CD4-positive, CD25-positive, alpha-beta regulatory T cell (primary cell): ENCODE results near the gene ZNF701. TPM values are rescaled to one million over a fixed set of nuclear protein-coding genes. Genes with fewer than 3 reads are reported as not detected.
"Not testable (repeated sequence)": the region's sequence is repeated elsewhere in the genome, so short reads cannot be mapped to it uniquely, and the experiment has no call there.

Source experiments
- ATAC-seq, 2 donors: fragments of 150-1000 bp; cut with Tn5 transposase; one replicate each; pipeline ENCODE4 v1.10.0; 2021; ENCODE audit warnings: low read depth in 2 of 2, moderate number of reproducible peaks in 2 of 2, moderate library complexity in 1 of 2
- DNase-seq, 3 donors: peaks; one replicate each; pipeline versions ENCODE4 v3.0.0 to v3.0.0-alpha.2; 2012 to 2022; ENCODE audit warnings: mixed read lengths in 1 of 3
- H3K27ac ChIP-seq: one replicate; pipeline ENCODE4 v1.7.0; 2013; ENCODE audit warnings: mild to moderate bottlenecking, low read length; ENCODE audit not compliant: insufficient read depth, poor library complexity, severe bottlenecking
- H3K27me3 ChIP-seq: one replicate; pipeline ENCODE4 v1.7.0; 2013; ENCODE audit warnings: low read length; ENCODE audit not compliant: control insufficient read depth, insufficient read depth
- H3K36me3 ChIP-seq: one replicate; pipeline ENCODE4 v1.7.0; 2013; ENCODE audit warnings: mild to moderate bottlenecking, low read length, moderate library complexity; ENCODE audit not compliant: control insufficient read depth, insufficient read depth
- H3K4me1 ChIP-seq: 2 replicates; pipeline ENCODE4 v1.7.0; 2013; ENCODE audit warnings: mild to moderate bottlenecking, low read length; ENCODE audit not compliant: insufficient read depth, control insufficient read depth, poor library complexity, severe bottlenecking
- H3K4me3 ChIP-seq: one replicate; pipeline ENCODE4 v1.7.0; 2013; ENCODE audit warnings: low read depth, mild to moderate bottlenecking, low read length, moderate library complexity
- H3K9me3 ChIP-seq, 2 experiments: 1 replicate in 1 of 2; 2 replicates in 1 of 2; pipeline ENCODE4 v1.7.0; 2013; ENCODE audit warnings: low read length in 2 of 2, mild to moderate bottlenecking in 1 of 2, moderate library complexity in 1 of 2; ENCODE audit not compliant: control insufficient read depth in 2 of 2
- H3K27ac Mint-ChIP-seq, 3 donors: one replicate each; pipeline ENCODE4 v1.8.0; 2020 to 2022; ENCODE audit warnings: mild to moderate bottlenecking in 3 of 3, mixed read lengths in 3 of 3, moderate library complexity in 2 of 3
- H3K27me3 Mint-ChIP-seq: one replicate; pipeline ENCODE4 v1.8.0; 2022; ENCODE audit warnings: mild to moderate bottlenecking, mixed read lengths
- H3K36me3 Mint-ChIP-seq: one replicate; pipeline ENCODE4 v1.8.0; 2020; ENCODE audit warnings: mixed read lengths
- H3K4me1 Mint-ChIP-seq, 4 donors: one replicate each; pipeline ENCODE4 v1.8.0; 2020 to 2022; ENCODE audit warnings: mixed read lengths in 4 of 4, mild to moderate bottlenecking in 1 of 4
- H3K4me3 Mint-ChIP-seq, 4 donors: one replicate each; pipeline ENCODE4 v1.8.0; 2020 to 2022; ENCODE audit warnings: mild to moderate bottlenecking in 4 of 4, mixed read lengths in 4 of 4, moderate library complexity in 3 of 4
- H3K9me3 Mint-ChIP-seq, 7 donors: one replicate each; pipeline ENCODE4 v1.8.0; 2020 to 2022; ENCODE audit warnings: mixed read lengths in 7 of 7, mild to moderate bottlenecking in 3 of 7, moderate library complexity in 2 of 7
- polyA plus RNA-seq, 4 donors: library from polyadenylated mRNA; unstranded; fragments of 300-500 nt; fragmentation: Illumina TruSeq; gene quantifications; one replicate each; pipeline ENCODE4 v1.2.3, GENCODE V29; 2021
- total RNA-seq: library from RNA; stranded (reverse); gene quantifications from one replicate; pipeline ENCODE4 v1.2.3, GENCODE V29; 2022

Gene ZNF701
- total and polyA plus RNA-seq, 5 donors from 2014 or later = 10.1 to 16.1 (median 13.7) TPM

DNA sequence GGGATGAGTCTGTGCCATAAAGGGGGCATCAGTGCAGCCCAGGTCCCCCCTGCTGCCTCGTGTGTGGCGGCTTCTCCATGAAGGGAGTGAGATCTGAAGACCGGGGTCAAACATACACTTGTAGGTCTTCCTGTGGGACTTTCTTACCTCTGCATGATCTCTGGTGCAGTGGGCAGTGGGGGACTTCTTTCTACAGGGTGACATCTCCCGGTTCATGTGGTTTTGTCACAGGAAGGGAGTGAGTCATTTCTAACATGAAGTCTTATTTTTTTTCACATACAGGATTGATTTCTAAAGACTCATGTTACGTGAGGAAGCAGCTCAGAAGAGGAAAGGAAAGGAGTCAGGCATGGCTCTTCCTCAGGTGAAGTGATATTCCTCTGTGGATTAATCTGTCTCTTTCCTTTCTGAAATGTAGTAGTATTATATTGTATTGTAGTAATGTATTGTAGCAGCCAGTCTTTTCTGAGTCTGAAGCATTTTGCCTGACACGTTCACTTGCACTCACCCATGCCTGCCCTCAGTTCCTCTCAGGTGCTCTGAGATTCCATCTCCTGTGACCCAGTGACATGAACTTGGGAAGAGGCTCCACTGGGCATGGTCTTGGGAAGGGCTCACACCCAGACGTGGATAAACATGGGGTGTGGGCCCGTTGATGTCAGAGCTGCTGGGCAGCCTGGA, 27.0 kb upstream of the ZNF701 start:
- no peak overlapping the region for H3K4me3 ChIP-seq

DNA sequence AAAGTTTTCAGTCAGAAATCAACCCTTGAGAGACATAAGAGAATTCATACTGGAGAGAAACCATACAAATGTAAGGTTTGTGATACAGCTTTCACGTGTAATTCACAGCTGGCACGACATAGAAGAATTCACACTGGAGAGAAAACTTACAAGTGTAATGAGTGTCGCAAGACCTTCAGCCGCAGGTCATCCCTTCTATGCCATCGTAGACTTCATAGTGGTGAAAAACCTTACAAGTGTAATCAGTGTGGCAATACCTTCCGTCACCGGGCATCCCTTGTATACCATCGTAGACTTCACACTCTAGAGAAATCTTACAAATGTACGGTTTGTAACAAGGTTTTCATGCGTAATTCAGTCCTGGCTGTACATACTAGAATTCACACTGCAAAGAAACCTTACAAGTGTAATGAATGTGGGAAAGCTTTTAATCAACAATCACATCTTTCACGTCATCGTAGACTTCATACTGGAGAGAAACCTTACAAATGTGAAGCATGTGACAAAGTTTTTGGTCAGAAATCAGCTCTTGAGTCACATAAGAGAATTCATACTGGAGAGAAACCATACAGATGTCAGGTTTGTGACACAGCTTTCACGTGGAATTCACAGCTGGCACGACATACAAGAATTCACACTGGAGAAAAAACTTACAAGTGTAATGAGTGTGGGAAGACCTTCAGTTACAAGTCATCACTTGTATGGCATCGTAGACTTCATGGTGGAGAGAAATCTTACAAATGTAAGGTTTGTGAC, 15.7 kb upstream of the ZNF701 start:
- Histone ChIP-seq H3K4me1 (no peaks in the 10 kb centered on the region), H3K27ac (no peak overlapping the region), H3K36me3 (peaks cover 57% of the 10 kb centered on the region), H3K27me3 (no peaks in the 10 kb centered on the region), H3K4me3 (peak overlapping the region; percentile 11), H3K9me3 (peaks cover 65 to 98% of the 10 kb centered on the region in 2 experiments)
- peak overlapping the region in 1 of 4 donors; percentile 7 for H3K4me3 Mint-ChIP-seq
- peak overlapping the region in 1 of 3 donors; percentile 48 for H3K27ac Mint-ChIP-seq
- DNase-seq (no peak), ATAC-seq (no peak)
- peaks cover 60% of the 10 kb centered on the region for H3K36me3 Mint-ChIP-seq
- peaks cover 0 to 76% (median 48%) of the 10 kb centered on the region in 7 donors for H3K9me3 Mint-ChIP-seq
- no peaks in the 10 kb centered on the region for H3K27me3 Mint-ChIP-seq
- H3K4me1 Mint-ChIP-seq = peaks cover 0 to 2% (median 0%) of the 10 kb centered on the region in 4 donors

More for the DNA sequence above, 27.0 kb upstream of the ZNF701 start:
- Histone ChIP-seq H3K27me3 (no peaks in the 10 kb centered on the region), H3K36me3 (peaks cover 70% of the 10 kb centered on the region), H3K4me1 (no peaks in the 10 kb centered on the region), H3K9me3 (peaks cover 29 to 63% of the 10 kb centered on the region in 2 experiments), H3K27ac (no peak overlapping the region)
- no peaks in the 10 kb centered on the region for H3K27me3 Mint-ChIP-seq
- peaks cover 0 to 29% (median 12%) of the 10 kb centered on the region in 4 donors for H3K4me1 Mint-ChIP-seq
- H3K9me3 Mint-ChIP-seq = peaks cover 0 to 65% (median 25%) of the 10 kb centered on the region in 7 donors
- peaks cover 58% of the 10 kb centered on the region for H3K36me3 Mint-ChIP-seq
- DNase-seq = peak in 1 of 3 donors; percentile 26
- peak in 1 of 2 donors; percentile 53 for ATAC-seq
- H3K4me3 Mint-ChIP-seq = peak overlapping the region in 1 of 4 donors; percentile 48
- H3K27ac Mint-ChIP-seq = peak overlapping the region in 1 of 3 donors; percentile 86

DNA sequence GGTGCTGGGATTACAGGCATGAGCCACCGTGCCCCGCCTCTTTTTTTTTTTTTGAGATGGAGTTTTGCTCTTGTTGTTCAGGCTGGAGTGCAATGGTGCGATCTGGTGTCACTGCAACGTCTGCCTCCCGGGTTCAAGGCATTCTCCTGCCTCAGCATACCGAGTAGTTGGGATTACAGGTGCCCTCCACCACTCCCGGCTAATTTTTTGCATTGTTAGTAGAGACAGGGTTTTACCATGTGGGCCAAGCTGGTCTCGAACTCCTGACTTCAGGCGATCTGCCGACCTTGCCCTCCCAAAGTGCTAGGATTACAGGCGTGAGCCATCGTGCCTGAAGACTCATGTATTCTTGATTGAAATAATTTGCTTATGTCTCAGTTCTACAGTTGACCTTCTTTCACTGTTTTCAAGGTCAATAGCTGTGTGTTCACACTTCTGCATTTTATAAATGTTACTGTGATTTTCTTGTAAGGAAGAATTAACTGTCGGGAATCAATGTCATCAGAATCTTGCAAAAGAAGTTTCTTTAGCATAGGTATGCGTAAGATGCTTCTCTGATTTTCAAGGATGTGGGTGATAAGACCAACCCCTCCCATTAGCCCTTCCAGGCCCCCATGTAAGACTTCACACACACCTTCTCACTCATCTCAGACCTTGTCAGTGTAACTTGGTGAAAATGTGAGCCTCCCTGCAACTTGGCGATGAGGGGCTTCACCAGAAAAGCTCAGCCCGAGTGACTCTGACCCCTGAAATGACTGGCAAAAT, 12.7 kb upstream of the ZNF701 start:
- no peaks in the 10 kb centered on the region for H3K27me3 ChIP-seq
- no peak overlapping the region for H3K27ac ChIP-seq
- Mint-ChIP-seq H3K4me3 (no peak overlapping the region), H3K4me1 (no peaks in the 10 kb centered on the region), H3K27ac (no peak overlapping the region), H3K27me3 (no peaks in the 10 kb centered on the region), H3K36me3 (peaks cover 55% of the 10 kb centered on the region), H3K9me3 (peaks cover 0 to 71% (median 42%) of the 10 kb centered on the region in 7 donors)
- H3K4me1 ChIP-seq = no peaks in the 10 kb centered on the region
- peaks cover 72 to 96% of the 10 kb centered on the region in 2 experiments for H3K9me3 ChIP-seq
- no peak overlapping the region for H3K4me3 ChIP-seq
- peaks cover 44% of the 10 kb centered on the region for H3K36me3 ChIP-seq
- ATAC-seq (no peak), DNase-seq (no peak)

DNA sequence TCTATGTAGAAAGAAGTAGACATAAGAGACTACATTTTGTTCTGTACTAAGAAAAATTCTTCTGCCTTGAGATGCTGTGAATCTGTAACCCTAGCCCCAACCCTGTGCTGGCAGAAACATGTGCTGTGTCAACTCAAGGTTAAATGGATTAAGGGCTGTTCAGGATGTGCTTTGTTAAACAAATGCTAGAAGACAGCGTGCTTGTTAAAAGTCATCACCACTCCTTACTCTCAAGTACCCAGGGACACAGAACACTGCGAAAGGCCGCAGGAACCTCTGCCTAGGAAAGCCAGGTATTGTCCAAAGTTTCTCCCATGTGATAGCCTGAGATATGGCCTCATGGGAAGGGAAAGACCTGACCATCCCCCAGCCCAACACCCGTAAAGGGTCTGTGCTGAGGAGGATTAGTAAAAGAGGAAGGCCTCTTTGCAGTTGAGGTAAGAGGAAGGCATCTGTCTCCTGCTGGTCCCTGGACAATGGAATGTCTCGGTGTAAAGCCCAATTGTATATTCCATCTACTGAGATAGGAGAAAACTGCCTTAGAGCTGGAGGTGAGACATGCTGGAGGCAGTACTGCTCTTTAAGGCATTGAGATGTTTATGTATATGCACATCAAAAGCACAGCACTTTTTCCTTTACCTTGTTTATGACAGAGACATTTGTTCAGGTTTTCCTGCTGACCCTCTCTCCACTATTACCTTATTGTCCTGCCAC, 11.2 kb upstream of the ZNF701 start:
- H3K4me1 Mint-ChIP-seq, H3K27ac Mint-ChIP-seq, DNase-seq, H3K27me3 Mint-ChIP-seq, H3K27me3 ChIP-seq, H3K4me3 ChIP-seq, H3K4me3 Mint-ChIP-seq, H3K4me1 ChIP-seq, H3K27ac ChIP-seq, ATAC-seq: not testable (repeated sequence)
- peaks cover 0 to 72% (median 31%) of the 10 kb centered on the region in 7 donors for H3K9me3 Mint-ChIP-seq
- H3K36me3 Mint-ChIP-seq = peaks cover 48% of the 10 kb centered on the region
- Histone ChIP-seq H3K9me3 (peaks cover 72 to 96% of the 10 kb centered on the region in 2 experiments), H3K36me3 (peaks cover 31% of the 10 kb centered on the region)

DNA sequence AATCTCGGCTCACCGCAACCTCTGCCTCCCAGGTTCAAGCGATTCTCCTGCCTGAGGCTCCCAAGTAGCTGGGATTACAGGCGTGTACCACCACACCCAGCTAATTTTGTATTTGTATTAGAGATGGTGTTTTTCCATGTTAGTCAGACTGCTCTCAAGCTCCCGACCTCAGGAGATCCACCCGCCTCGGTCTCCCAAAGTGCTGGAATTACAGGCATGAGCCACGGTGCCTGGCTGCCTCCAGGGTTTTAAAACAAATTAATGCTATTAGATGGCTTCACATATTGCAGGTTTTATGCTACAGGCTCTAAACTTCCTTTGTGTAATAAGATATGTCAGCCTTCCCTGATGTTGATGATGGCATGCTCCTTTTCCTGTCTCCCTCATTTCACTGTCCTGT, 8.5 kb upstream of the ZNF701 start:
- DNase-seq, H3K27ac Mint-ChIP-seq, H3K4me1 ChIP-seq, ATAC-seq, H3K4me3 Mint-ChIP-seq, H3K4me1 Mint-ChIP-seq, H3K27me3 ChIP-seq, H3K4me3 ChIP-seq, H3K27me3 Mint-ChIP-seq, H3K27ac ChIP-seq: not testable (repeated sequence)
- Mint-ChIP-seq H3K36me3 (peaks cover 35% of the 10 kb centered on the region), H3K9me3 (peaks cover 7 to 72% (median 26%) of the 10 kb centered on the region in 7 donors)
- peaks cover 23% of the 10 kb centered on the region for H3K36me3 ChIP-seq
- peaks cover 64 to 94% of the 10 kb centered on the region in 2 experiments for H3K9me3 ChIP-seq

DNA sequence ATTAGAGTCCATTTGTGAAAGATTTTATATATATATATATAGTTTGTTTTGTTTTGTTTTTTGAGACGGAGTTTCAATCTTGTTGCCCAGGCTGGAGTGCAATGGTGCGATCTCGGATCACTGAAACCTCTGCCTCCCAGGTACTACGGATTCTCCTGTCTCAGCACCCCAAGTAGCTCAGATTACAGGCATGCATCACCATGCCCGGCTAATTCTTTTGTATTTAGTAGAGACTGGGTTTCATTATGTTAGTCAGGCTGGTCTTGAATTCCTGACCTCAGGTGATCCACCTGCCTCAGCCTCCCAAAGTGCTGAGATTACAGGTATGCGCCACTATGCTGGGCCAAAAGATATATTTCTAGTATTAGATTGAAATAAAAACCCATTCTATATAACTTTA, 4.0 kb upstream of the ZNF701 start:
- Mint-ChIP-seq H3K27me3 (no peaks in the 10 kb centered on the region), H3K9me3 (peaks cover 4 to 51% (median 16%) of the 10 kb centered on the region in 7 donors), H3K4me3 (peak overlapping the region in 1 of 4 donors; percentile 25), H3K4me1 (peaks cover 0 to 19% (median 15%) of the 10 kb centered on the region in 4 donors), H3K36me3 (peaks cover 23% of the 10 kb centered on the region), H3K27ac (no peak overlapping the region)
- no peaks in the 10 kb centered on the region for H3K27me3 ChIP-seq
- DNase-seq (no peak), ATAC-seq (no peak)
- H3K27ac ChIP-seq = no peak overlapping the region
- H3K4me1 ChIP-seq = peaks cover 12% of the 10 kb centered on the region
- H3K36me3 ChIP-seq = peaks cover 6% of the 10 kb centered on the region
- peaks cover 41 to 73% of the 10 kb centered on the region in 2 experiments for H3K9me3 ChIP-seq
- H3K4me3 ChIP-seq = no peak overlapping the region

DNA sequence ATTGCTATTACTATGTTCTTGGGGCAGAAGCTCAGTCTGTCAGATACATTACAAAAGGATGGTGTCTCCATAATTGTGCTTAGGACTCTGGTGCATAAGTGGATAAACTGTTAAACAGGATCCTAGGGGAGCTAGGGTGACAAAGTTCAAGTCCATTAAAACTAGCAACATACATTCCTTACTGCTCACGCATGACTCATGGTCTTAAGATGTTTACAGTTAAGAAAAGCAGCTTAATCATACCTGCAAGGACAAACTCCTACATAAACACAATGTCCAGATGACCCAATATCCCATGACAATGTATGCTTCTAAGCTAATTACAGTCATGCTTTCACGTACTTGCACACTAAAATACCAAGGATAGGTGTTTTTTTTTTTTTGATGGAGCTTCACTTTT, 3.5 kb upstream of the ZNF701 start:
- H3K27me3 ChIP-seq = no peaks in the 10 kb centered on the region
- H3K9me3 Mint-ChIP-seq = peaks cover 4 to 51% (median 19%) of the 10 kb centered on the region in 7 donors
- H3K27me3 Mint-ChIP-seq = no peaks in the 10 kb centered on the region
- H3K27ac Mint-ChIP-seq = no peak overlapping the region
- peak overlapping the region in 1 of 4 donors; percentile 27 for H3K4me3 Mint-ChIP-seq
- peaks cover 0 to 23% (median 18%) of the 10 kb centered on the region in 4 donors for H3K4me1 Mint-ChIP-seq
- H3K36me3 ChIP-seq = peaks cover 5% of the 10 kb centered on the region
- H3K4me3 ChIP-seq = no peak overlapping the region
- no peak for DNase-seq
- H3K27ac ChIP-seq = no peak overlapping the region
- peaks cover 24% of the 10 kb centered on the region for H3K36me3 Mint-ChIP-seq
- peaks cover 13% of the 10 kb centered on the region for H3K4me1 ChIP-seq
- no peak for ATAC-seq
- H3K9me3 ChIP-seq = peaks cover 37 to 69% of the 10 kb centered on the region in 2 experiments
